ENCODE data around the gene VGLL3.

VGLL3 gene

DNA sequence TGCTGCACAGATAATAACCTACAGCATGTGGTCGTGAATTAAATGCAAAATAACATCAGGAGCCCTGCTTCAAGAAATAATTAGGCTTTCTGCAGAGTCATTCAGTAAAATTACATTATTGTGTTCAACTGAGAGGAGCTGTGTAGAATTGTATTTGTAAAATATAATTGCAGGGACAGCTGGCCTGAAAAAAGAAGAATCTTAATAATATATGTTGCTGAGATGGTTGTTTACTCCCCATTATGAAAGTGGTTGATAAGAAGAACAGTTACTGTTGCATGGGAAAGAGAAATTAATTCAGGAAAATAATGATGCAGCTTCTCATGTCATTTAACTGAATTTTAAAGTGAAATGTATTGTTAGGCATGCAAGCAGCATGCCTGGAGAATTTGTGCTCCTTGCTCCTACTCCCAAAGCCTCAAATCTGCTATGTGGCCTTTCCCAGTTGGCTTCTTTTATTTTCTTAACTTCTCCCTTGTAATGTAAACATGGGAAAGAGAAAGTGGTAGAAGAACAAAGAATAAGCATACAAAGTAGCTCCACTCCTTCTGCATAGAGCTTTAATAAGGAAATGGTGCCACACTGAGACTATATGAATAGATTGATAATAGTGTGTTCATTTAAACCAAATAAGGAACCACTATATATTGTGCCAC is 100.1 kb downstream of the VGLL3 start:
- TF ChIP-seq GATA3 (IDR thresholded peaks at IDR 0.05; ENCODE audit: low read depth, low read length) (no peak), GATA2 (IDR thresholded peaks at IDR 0.05; ENCODE audit: low read depth, low read length) (no peak)

Data from SH-SY5Y (cell line).